SH-SY5Y (cell line): ENCODE measurements around the gene SPATA16.

ENCODE experiments used
- GATA2 ChIP-seq: IDR thresholded peaks from 2 replicates; pipeline ENCODE4 v1.6.1; 2011; ENCODE audit warnings: mild to moderate bottlenecking, low read depth, low read length
- GATA3 ChIP-seq: IDR thresholded peaks from 2 replicates; pipeline ENCODE4 v1.6.1; 2011; ENCODE audit warnings: low read depth, mild to moderate bottlenecking, low read length, moderate library complexity

DNA sequence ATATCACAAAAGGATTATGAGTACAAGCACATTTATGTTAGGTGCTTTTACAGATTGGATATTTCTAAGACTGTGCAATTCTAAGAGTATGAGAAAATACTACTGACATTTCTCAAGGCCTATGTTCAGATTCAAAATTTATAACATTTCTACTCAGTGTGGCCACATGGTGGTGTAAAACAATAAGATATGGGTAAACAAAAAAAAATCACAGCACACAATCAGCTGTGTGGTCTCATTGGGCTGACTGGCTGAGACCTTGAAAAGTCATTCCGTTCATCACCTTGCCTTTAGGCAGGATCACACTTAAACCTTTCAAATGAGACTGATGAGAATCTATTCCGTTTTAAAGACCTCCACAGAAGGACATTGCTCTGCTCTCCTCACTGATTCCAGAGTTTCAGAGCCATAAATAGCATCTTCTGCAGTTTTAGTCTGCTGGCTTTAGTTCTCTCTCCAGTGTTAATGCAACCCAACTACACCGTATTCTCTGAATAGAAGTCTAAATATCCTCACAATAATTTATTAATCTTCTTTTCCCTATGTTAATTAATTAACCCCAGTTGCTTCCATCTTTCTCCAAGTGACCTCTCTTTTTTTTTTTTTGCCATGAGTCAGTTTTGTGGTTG lies 158.2 kb downstream of the SPATA16 start:
- TF ChIP-seq GATA3 (no peak), GATA2 (no peak)
